ENCODE measurements around the gene SCMH1. TPM values are rescaled to one million over a fixed set of nuclear protein-coding genes. Genes with fewer than 3 reads are reported as not detected.
"Not testable (repeated sequence)": the region's sequence is repeated elsewhere in the genome, so short reads cannot be mapped to it uniquely, and the experiment has no call there.

SCMH1 gene
- total and polyA plus RNA-seq, 2 donors = 14.8 to 17.8 TPM

DNA sequence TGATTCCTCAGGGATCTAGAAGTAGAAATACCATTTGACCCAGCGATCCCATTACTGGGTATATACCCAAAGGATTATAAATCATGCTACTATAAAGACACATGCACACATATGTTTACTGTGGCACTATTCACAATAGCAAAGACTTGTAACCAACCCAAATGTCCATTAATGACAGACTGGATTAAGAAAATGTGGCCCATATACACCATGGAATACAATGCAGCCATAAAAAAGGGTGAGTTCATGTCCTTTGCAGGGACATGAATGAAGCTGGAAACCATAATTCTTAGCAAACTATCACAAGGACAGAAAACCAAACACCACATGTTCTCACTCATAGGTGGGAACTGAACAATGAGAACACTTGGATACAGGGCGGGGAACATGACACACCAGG, 30.5 kb downstream of the SCMH1 start:
- not testable (repeated sequence) for H3K36me3 ChIP-seq (ENCODE audit: control insufficient read depth in 2 of 2, insufficient read depth in 2 of 2, low read length in 1 of 2); H3K4me3 ChIP-seq (ENCODE audit: low read length in 2 of 2); H3K27me3 ChIP-seq (ENCODE audit: control insufficient read depth in 2 of 2, insufficient read depth in 1 of 2, low read length in 1 of 2); H3K4me1 ChIP-seq (ENCODE audit: control insufficient read depth in 2 of 2, insufficient read depth in 2 of 2, low read length in 2 of 2); H3K27ac ChIP-seq (ENCODE audit: low read depth in 1 of 2, low read length in 1 of 2); DNase-seq (ENCODE audit: low read depth in 6 of 9, low spot score in 9 of 9); H3K9me3 ChIP-seq (ENCODE audit: control insufficient read depth in 2 of 2, insufficient read depth in 1 of 2, low read length in 1 of 2)
- WGBS = 100% methylated on average over 2 of the region's 2 CpGs

- not testable (repeated sequence) for H3K27ac ChIP-seq (ENCODE audit: low read depth in 1 of 2, low read length in 1 of 2); DNase-seq (ENCODE audit: low read depth in 6 of 9, low spot score in 9 of 9); H3K4me1 ChIP-seq (ENCODE audit: control insufficient read depth in 2 of 2, insufficient read depth in 2 of 2, low read length in 2 of 2); H3K4me3 ChIP-seq (ENCODE audit: low read length in 2 of 2); H3K27me3 ChIP-seq (ENCODE audit: control insufficient read depth in 2 of 2, insufficient read depth in 1 of 2, low read length in 1 of 2); H3K36me3 ChIP-seq (ENCODE audit: control insufficient read depth in 2 of 2, insufficient read depth in 2 of 2, low read length in 1 of 2)
- peaks cover 0 to 10% of the 10 kb centered on the region in 2 donors for H3K9me3 ChIP-seq (ENCODE audit: control insufficient read depth in 2 of 2, insufficient read depth in 1 of 2, low read length in 1 of 2)
- 96% methylated on average over 2 of the region's 2 CpGs for WGBS
Measured at GRCh38 chr1:41207053-41207452, 35.1 kb downstream of the SCMH1 start.

DNA sequence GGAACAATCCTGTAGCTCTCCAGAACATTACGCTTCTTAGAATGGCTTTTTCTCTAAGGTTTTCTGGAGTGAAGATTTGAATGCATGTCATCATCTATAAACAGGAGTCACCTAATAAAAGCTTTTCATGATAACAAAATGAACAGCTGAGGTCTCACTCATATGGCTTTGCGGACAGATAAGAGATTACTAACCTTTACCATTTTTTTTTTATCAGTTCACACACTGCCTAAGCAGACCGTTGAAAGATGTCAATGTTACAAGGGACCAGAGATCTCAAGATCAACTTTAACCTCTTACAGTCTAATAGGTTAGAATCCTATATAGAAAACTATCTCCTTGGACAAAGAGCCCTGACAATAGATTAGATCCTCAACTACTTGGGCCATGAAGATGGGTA, 41.4 kb downstream of the SCMH1 start:
- DNase-seq (ENCODE audit: low read depth in 6 of 9, low spot score in 9 of 9) = no peak
- Histone ChIP-seq H3K27ac (ENCODE audit: low read depth in 1 of 2, low read length in 1 of 2) (no peak overlapping the region), H3K4me1 (ENCODE audit: control insufficient read depth in 2 of 2, insufficient read depth in 2 of 2, low read length in 2 of 2) (no peaks in the 10 kb centered on the region), H3K4me3 (ENCODE audit: low read length in 2 of 2) (no peak overlapping the region), H3K9me3 (ENCODE audit: control insufficient read depth in 2 of 2, insufficient read depth in 1 of 2, low read length in 1 of 2) (peaks cover 0 to 9% of the 10 kb centered on the region in 2 donors), H3K36me3 (ENCODE audit: control insufficient read depth in 2 of 2, insufficient read depth in 2 of 2, low read length in 1 of 2) (no peaks in the 10 kb centered on the region), H3K27me3 (ENCODE audit: control insufficient read depth in 2 of 2, insufficient read depth in 1 of 2, low read length in 1 of 2) (no peaks in the 10 kb centered on the region)
- WGBS = 83% methylated on average over 3 of the region's 3 CpGs

DNA sequence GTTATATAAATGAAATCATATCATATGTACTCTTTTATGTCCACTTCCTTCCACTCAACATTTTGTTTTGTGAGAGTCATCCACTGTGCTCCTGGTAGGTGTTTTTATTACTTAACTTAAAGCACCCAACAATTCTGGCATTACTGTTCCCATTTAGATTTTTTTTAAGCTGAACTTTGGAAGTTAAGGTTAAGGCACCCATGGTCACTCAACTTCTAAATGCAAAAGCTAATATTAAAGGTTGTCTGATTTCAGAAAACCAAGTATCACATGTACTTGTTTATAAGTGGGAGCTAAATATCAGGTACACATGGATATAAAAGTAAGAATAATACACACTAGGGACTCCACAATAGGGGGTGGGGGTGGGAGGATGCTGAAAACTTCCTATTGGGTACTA, 42.7 kb downstream of the SCMH1 start:
- no peak overlapping the region for H3K27ac ChIP-seq (ENCODE audit: low read depth in 1 of 2, low read length in 1 of 2)
- H3K9me3 ChIP-seq (ENCODE audit: control insufficient read depth in 2 of 2, insufficient read depth in 1 of 2, low read length in 1 of 2) = no peaks in the 10 kb centered on the region
- no peak overlapping the region for H3K4me3 ChIP-seq (ENCODE audit: low read length in 2 of 2)
- no peaks in the 10 kb centered on the region for H3K4me1 ChIP-seq (ENCODE audit: control insufficient read depth in 2 of 2, insufficient read depth in 2 of 2, low read length in 2 of 2)
- no peaks in the 10 kb centered on the region for H3K27me3 ChIP-seq (ENCODE audit: control insufficient read depth in 2 of 2, insufficient read depth in 1 of 2, low read length in 1 of 2)
- no peak for DNase-seq (ENCODE audit: low read depth in 6 of 9, low spot score in 9 of 9)
- no peaks in the 10 kb centered on the region for H3K36me3 ChIP-seq (ENCODE audit: control insufficient read depth in 2 of 2, insufficient read depth in 2 of 2, low read length in 1 of 2)

GRCh38 chr1:41192456-41193178, 49.5 kb downstream of the SCMH1 start:
- WGBS = 97% methylated on average over 1 of the region's 1 CpG
- Histone ChIP-seq H3K4me3 (ENCODE audit: low read length in 2 of 2) (no peak overlapping the region), H3K4me1 (ENCODE audit: control insufficient read depth in 2 of 2, insufficient read depth in 2 of 2, low read length in 2 of 2) (no peaks in the 10 kb centered on the region), H3K27me3 (ENCODE audit: control insufficient read depth in 2 of 2, insufficient read depth in 1 of 2, low read length in 1 of 2) (no peaks in the 10 kb centered on the region), H3K9me3 (ENCODE audit: control insufficient read depth in 2 of 2, insufficient read depth in 1 of 2, low read length in 1 of 2) (no peaks in the 10 kb centered on the region), H3K27ac (ENCODE audit: low read depth in 1 of 2, low read length in 1 of 2) (no peak overlapping the region), H3K36me3 (ENCODE audit: control insufficient read depth in 2 of 2, insufficient read depth in 2 of 2, low read length in 1 of 2) (no peaks in the 10 kb centered on the region)
- DNase-seq (ENCODE audit: low read depth in 6 of 9, low spot score in 9 of 9) = no peak

DNA sequence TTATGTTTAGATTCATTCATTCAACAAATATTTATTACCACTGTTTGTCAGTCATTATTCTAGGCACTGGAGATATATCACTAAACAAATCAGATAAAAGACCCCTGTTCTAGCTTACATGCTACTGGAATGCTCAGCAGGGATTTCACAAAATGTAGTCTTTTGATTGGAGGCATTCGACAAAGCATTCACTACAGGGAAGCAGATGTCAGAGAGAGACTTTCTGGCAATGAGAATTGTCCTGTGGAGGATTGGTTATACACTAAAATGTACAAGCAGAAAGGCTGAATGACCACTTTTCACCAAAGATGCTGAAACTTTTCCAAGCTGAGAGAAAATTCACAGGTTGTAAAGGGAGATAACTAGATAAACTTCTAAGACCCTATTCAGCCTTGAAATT, 57.7 kb downstream of the SCMH1 start:
- DNase-seq (ENCODE audit: low read depth in 6 of 9, low spot score in 9 of 9) = no peak
- H3K4me1 ChIP-seq (ENCODE audit: control insufficient read depth in 2 of 2, insufficient read depth in 2 of 2, low read length in 2 of 2) = no peaks in the 10 kb centered on the region
- H3K9me3 ChIP-seq (ENCODE audit: control insufficient read depth in 2 of 2, insufficient read depth in 1 of 2, low read length in 1 of 2) = no peaks in the 10 kb centered on the region
- H3K4me3 ChIP-seq (ENCODE audit: low read length in 2 of 2) = no peak overlapping the region
- WGBS = 99% methylated on average over 1 of the region's 1 CpG
- H3K27ac ChIP-seq (ENCODE audit: low read depth in 1 of 2, low read length in 1 of 2) = no peak overlapping the region
- H3K36me3 ChIP-seq (ENCODE audit: control insufficient read depth in 2 of 2, insufficient read depth in 2 of 2, low read length in 1 of 2) = peaks cover 3 to 12% of the 10 kb centered on the region in 2 donors
- H3K27me3 ChIP-seq (ENCODE audit: control insufficient read depth in 2 of 2, insufficient read depth in 1 of 2, low read length in 1 of 2) = no peaks in the 10 kb centered on the region

- DNase-seq (ENCODE audit: low read depth in 6 of 9, low spot score in 9 of 9); H3K27ac ChIP-seq (ENCODE audit: low read depth in 1 of 2, low read length in 1 of 2); H3K4me3 ChIP-seq (ENCODE audit: low read length in 2 of 2); H3K36me3 ChIP-seq (ENCODE audit: control insufficient read depth in 2 of 2, insufficient read depth in 2 of 2, low read length in 1 of 2); H3K9me3 ChIP-seq (ENCODE audit: control insufficient read depth in 2 of 2, insufficient read depth in 1 of 2, low read length in 1 of 2); H3K27me3 ChIP-seq (ENCODE audit: control insufficient read depth in 2 of 2, insufficient read depth in 1 of 2, low read length in 1 of 2); H3K4me1 ChIP-seq (ENCODE audit: control insufficient read depth in 2 of 2, insufficient read depth in 2 of 2, low read length in 2 of 2): not testable (repeated sequence)
- WGBS = 93% methylated on average over 3 of the region's 3 CpGs
Measured at GRCh38 chr1:41178230-41178629, 63.9 kb downstream of the SCMH1 start.

- peaks cover 0 to 8% of the 10 kb centered on the region in 2 donors for H3K9me3 ChIP-seq (ENCODE audit: control insufficient read depth in 2 of 2, insufficient read depth in 1 of 2, low read length in 1 of 2)
- H3K27ac ChIP-seq (ENCODE audit: low read depth in 1 of 2, low read length in 1 of 2) = no peak overlapping the region
- no peaks in the 10 kb centered on the region for H3K4me1 ChIP-seq (ENCODE audit: control insufficient read depth in 2 of 2, insufficient read depth in 2 of 2, low read length in 2 of 2)
Measured at GRCh38 chr1:41175546-41175945, 66.6 kb downstream of the SCMH1 start.

DNA sequence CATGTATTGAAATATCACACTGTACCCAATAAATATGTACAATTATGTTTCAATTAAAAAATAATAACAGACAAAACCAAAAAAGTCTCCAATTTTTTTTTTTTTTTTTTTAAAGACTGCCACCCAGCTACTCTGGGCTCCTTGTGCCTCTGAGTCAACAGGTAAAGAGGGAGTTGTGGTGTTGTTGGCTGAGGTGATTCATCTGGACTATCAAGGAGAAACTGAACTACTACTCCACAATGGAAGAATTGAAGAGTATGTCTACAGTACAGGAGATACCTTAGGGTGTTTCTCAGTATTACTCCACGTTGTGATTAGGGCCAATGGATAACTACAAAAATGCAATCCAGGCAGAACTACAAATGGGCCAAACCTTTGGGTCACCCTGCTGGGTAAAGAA, 67.9 kb downstream of the SCMH1 start:
- H3K4me3 ChIP-seq (ENCODE audit: low read length in 2 of 2) = no peak overlapping the region
- peaks cover 0 to 16% of the 10 kb centered on the region in 2 donors for H3K9me3 ChIP-seq (ENCODE audit: control insufficient read depth in 2 of 2, insufficient read depth in 1 of 2, low read length in 1 of 2)
- no peaks in the 10 kb centered on the region for H3K4me1 ChIP-seq (ENCODE audit: control insufficient read depth in 2 of 2, insufficient read depth in 2 of 2, low read length in 2 of 2)
- H3K27ac ChIP-seq (ENCODE audit: low read depth in 1 of 2, low read length in 1 of 2) = no peak overlapping the region
- WGBS = 97% methylated on average over 1 of the region's 1 CpG
- no peak for DNase-seq (ENCODE audit: low read depth in 6 of 9, low spot score in 9 of 9)
- H3K27me3 ChIP-seq (ENCODE audit: control insufficient read depth in 2 of 2, insufficient read depth in 1 of 2, low read length in 1 of 2) = no peaks in the 10 kb centered on the region
- H3K36me3 ChIP-seq (ENCODE audit: control insufficient read depth in 2 of 2, insufficient read depth in 2 of 2, low read length in 1 of 2) = peaks cover 0 to 9% of the 10 kb centered on the region in 2 donors

More at GRCh38 chr1:41175546-41175945, 66.6 kb downstream of the SCMH1 start:
- DNase-seq (ENCODE audit: low read depth in 6 of 9, low spot score in 9 of 9) = no peak
- Histone ChIP-seq H3K4me3 (ENCODE audit: low read length in 2 of 2) (no peak overlapping the region), H3K36me3 (ENCODE audit: control insufficient read depth in 2 of 2, insufficient read depth in 2 of 2, low read length in 1 of 2) (no peaks in the 10 kb centered on the region), H3K27me3 (ENCODE audit: control insufficient read depth in 2 of 2, insufficient read depth in 1 of 2, low read length in 1 of 2) (no peaks in the 10 kb centered on the region)

All from thymus (tissue), 11 donors.